Loucy (cell line): ENCODE data around the gene COX19.

Source experiments
- CTCF ChIP-seq: fragments of 200-600 bp; sonication (generic); conservative IDR thresholded peaks from 2 replicates; pipeline ENCODE4 v1.5.1; 2014; ENCODE audit warnings: mild to moderate bottlenecking, antibody characterized with exemption, low read length
- EZH2phosphoT487 ChIP-seq: fragments of 200-600 bp; IDR thresholded peaks from 2 replicates; pipeline ENCODE4 v1.6.1; 2018; ENCODE audit warnings: antibody characterized with exemption, mild to moderate bottlenecking, moderate library complexity, borderline replicate concordance

GRCh38 chr7:957418-958220 is 17.7 kb downstream of the COX19 start:
- TF ChIP-seq CTCF: no peak
- TF ChIP-seq EZH2phosphoT487: no peak
